Sigmoid colon (tissue), 7 donors: Measurements from ENCODE around the gene KRTAP20-2. TPM values are rescaled to one million over a fixed set of nuclear protein-coding genes. Genes with fewer than 3 reads are reported as not detected.

ENCODE experiments used
- DNase-seq: peaks from one replicate; pipeline ENCODE4 v3.0.0-alpha.2; 2019
- H3K27ac ChIP-seq, 4 donors: fragments of 200-600 bp; sonication (generic); one replicate each; pipeline ENCODE4 v1.5.1; 2016 to 2019; ENCODE audit warnings: mild to moderate bottlenecking in 1 of 4
- H3K27me3 ChIP-seq, 3 donors: fragments of 200-600 bp; sonication (generic); one replicate each; pipeline ENCODE4 v1.5.1; 2019; ENCODE audit warnings: mild to moderate bottlenecking in 1 of 3
- H3K36me3 ChIP-seq, 4 donors: fragments of 200-600 bp; sonication (generic); one replicate each; pipeline ENCODE4 v1.5.1; 2016 to 2019
- H3K4me1 ChIP-seq, 4 donors: fragments of 200-600 bp; sonication (generic); one replicate each; pipeline ENCODE4 v1.5.1; 2017 to 2019
- H3K4me3 ChIP-seq, 4 donors: fragments of 200-600 bp; sonication (generic); one replicate each; pipeline ENCODE4 v1.5.1; 2017 to 2019; ENCODE audit warnings: mild to moderate bottlenecking in 2 of 4, moderate library complexity in 1 of 4
- H3K9me3 ChIP-seq, 4 donors: fragments of 200-600 bp in 3 of 4; sonication (generic) in 3 of 4; one replicate each; pipeline versions ENCODE4 v1.5.1 to v1.6.1; 2013 to 2019
- CTCF ChIP-seq, 4 experiments: fragments of 450-650 bp in 3 of 4; fragments of 200-600 bp in 1 of 4; IDR thresholded peaks; one replicate each; pipeline ENCODE4 v1.5.1; 2016 to 2019; ENCODE audit warnings: antibody characterized with exemption in 4 of 4, mild to moderate bottlenecking in 3 of 4, moderate library complexity in 2 of 4
- EP300 ChIP-seq, 4 donors: sonication (generic); formaldehyde crosslinking; IDR thresholded peaks; one replicate each; pipeline ENCODE4 v1.6.1; 2017; ENCODE audit warnings: antibody characterized with exemption in 4 of 4
- POLR2A ChIP-seq, 2 donors: fragments of 450-650 bp; IDR thresholded peaks; one replicate each; pipeline ENCODE4 v1.6.1; 2016; ENCODE audit warnings: antibody characterized with exemption in 2 of 2, mild to moderate bottlenecking in 2 of 2, moderate library complexity in 2 of 2
- POLR2AphosphoS5 ChIP-seq, 4 donors: sonication (generic); formaldehyde crosslinking; IDR thresholded peaks; one replicate each; pipeline ENCODE4 v1.6.1; 2017; ENCODE audit warnings: antibody characterized with exemption in 4 of 4
- WGBS, 2 donors: extraction: QIAGEN DNeasy Blood & Tissue Kit; methylation state at CpG; one replicate each; pipeline ENCODE4 v1.1.7; 2013; 5-methylcytosine and 5-hydroxymethylcytosine counted together
- intact Hi-C: fragments of 100-400 bp; cut with DNase I; formaldehyde crosslinking; loops from one replicate; pipeline ENCODE4 v1.15.1; 2023
- polyA plus RNA-seq, 3 donors: library from polyadenylated mRNA; stranded (reverse); fragments of 200-250 nt; gene quantifications; one replicate each; pipeline ENCODE4 v1.2.3, GENCODE V29; 2013
- total RNA-seq, 4 donors: library from RNA; depleted of rRNA; stranded (reverse); fragments of >200 nt; gene quantifications; one replicate each; pipeline ENCODE4 v1.1.0, GENCODE V29; 2016
- donor health status: healthy with polysubstance abuse.
- donor health status: Bipolar disorder and iron deficiency.
- donor health status: healthy.

Gene KRTAP20-2
- total and polyA plus RNA-seq, 7 donors, result not detected

DNA sequence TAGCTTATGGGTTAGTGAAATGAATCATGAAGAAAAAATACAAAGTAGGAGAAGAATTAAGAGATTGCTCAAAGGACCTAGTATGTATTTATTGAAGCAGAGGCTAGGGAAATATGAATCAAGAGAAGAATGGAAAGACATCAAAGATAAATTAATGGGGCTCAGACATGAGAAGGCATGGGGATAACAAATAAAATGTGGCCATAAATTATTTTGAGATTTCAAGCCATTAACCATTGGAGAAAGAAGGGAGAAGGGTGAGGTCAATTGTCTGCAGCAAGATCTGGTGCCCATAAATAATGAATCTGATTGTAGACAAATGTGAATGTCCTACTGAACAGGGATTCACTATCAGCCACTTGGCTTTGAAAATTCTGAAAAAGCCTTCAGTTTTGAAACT is 17.9 kb downstream of the KRTAP20-2 start:
- Histone ChIP-seq H3K4me1 (no peaks in the 10 kb centered on the region), H3K9me3 (no peaks in the 10 kb centered on the region), H3K27ac (no peak overlapping the region), H3K4me3 (no peak overlapping the region), H3K27me3 (no peaks in the 10 kb centered on the region), H3K36me3 (no peaks in the 10 kb centered on the region)
- TF ChIP-seq CTCF (IDR thresholded peaks at IDR 0.05), result no peak
- TF ChIP-seq POLR2AphosphoS5 (IDR thresholded peaks at IDR 0.05), result no peak
- TF ChIP-seq EP300 (IDR thresholded peaks at IDR 0.05), result no peak
- no peak for TF ChIP-seq POLR2A (IDR thresholded peaks at IDR 0.05)
- intact Hi-C loops, result no loop called here
- no peak for DNase-seq

- no peaks in the 10 kb centered on the region for H3K4me1 ChIP-seq
- no peaks in the 10 kb centered on the region for H3K27me3 ChIP-seq
- TF ChIP-seq POLR2AphosphoS5 (IDR thresholded peaks at IDR 0.05), result no peak
- no peak overlapping the region for H3K4me3 ChIP-seq
- peaks cover 0 to 5% (median 0%) of the 10 kb centered on the region in 4 donors for H3K9me3 ChIP-seq
- no peaks in the 10 kb centered on the region for H3K36me3 ChIP-seq
- H3K27ac ChIP-seq, result no peak overlapping the region
- intact Hi-C loops, result no loop called here
- 74 to 81% methylated on average over 1 of the region's 1 CpG for WGBS, 2 donors
- no peak for DNase-seq
Measured at GRCh38 chr21:30668776-30669175, 33.8 kb downstream of the KRTAP20-2 start.

- intact Hi-C loops, result no loop called here
- WGBS, 2 donors, result 71 to 79% methylated on average over 2 of the region's 2 CpGs
- Histone ChIP-seq H3K9me3 (peaks cover 0 to 14% (median 0%) of the 10 kb centered on the region in 4 donors), H3K4me3 (no peak overlapping the region), H3K27ac (no peak overlapping the region), H3K27me3 (no peaks in the 10 kb centered on the region), H3K36me3 (no peaks in the 10 kb centered on the region), H3K4me1 (no peaks in the 10 kb centered on the region)
- no peak for DNase-seq
- TF ChIP-seq CTCF (IDR thresholded peaks at IDR 0.05), result no peak
Measured at GRCh38 chr21:30672985-30673650, 38.1 kb downstream of the KRTAP20-2 start.

- Histone ChIP-seq H3K4me3 (no peak overlapping the region), H3K27me3 (no peaks in the 10 kb centered on the region), H3K9me3 (peaks cover 0 to 14% (median 0%) of the 10 kb centered on the region in 4 donors), H3K4me1 (no peaks in the 10 kb centered on the region), H3K36me3 (no peaks in the 10 kb centered on the region), H3K27ac (no peak overlapping the region)
- intact Hi-C loops, result no loop called here
- 63 to 88% methylated on average over 1 of the region's 1 CpG for WGBS, 2 donors
- DNase-seq, result no peak
- TF ChIP-seq POLR2A (IDR thresholded peaks at IDR 0.05) (no peak), CTCF (IDR thresholded peaks at IDR 0.05) (no peak), POLR2AphosphoS5 (IDR thresholded peaks at IDR 0.05) (no peak), EP300 (IDR thresholded peaks at IDR 0.05) (no peak)
Measured at GRCh38 chr21:30674312-30674711, 39.3 kb downstream of the KRTAP20-2 start.

- no peaks in the 10 kb centered on the region for H3K36me3 ChIP-seq
- no peaks in the 10 kb centered on the region for H3K27me3 ChIP-seq
- H3K9me3 ChIP-seq, result peaks cover 0 to 14% (median 0%) of the 10 kb centered on the region in 4 donors
- DNase-seq, result no peak
- intact Hi-C loops, result no loop called here
- H3K4me1 ChIP-seq, result no peaks in the 10 kb centered on the region
- H3K4me3 ChIP-seq, result no peak overlapping the region
- no peak overlapping the region for H3K27ac ChIP-seq
- no peak for TF ChIP-seq POLR2AphosphoS5 (IDR thresholded peaks at IDR 0.05)
- no peak for TF ChIP-seq EP300 (IDR thresholded peaks at IDR 0.05)
- TF ChIP-seq CTCF (IDR thresholded peaks at IDR 0.05), result no peak
- TF ChIP-seq POLR2A (IDR thresholded peaks at IDR 0.05), result no peak
Measured at GRCh38 chr21:30676737-30677136, 41.7 kb downstream of the KRTAP20-2 start.
